WTC11 (cell line): ENCODE data around the gene ATP6V0D1. TPM values are rescaled to one million over a fixed set of nuclear protein-coding genes. Genes with fewer than 3 reads are reported as not detected.

Source experiments
- ATAC-seq: fragments of 200-7000 bp; cut with Tn5 transposase; 2 replicates; pipeline ENCODE4 v1.10.0; 2021; ENCODE audit warnings: mild to moderate bottlenecking, moderate library complexity
- CTCF ChIA-PET: fragments of 300-600 bp; sonication (Branson Sonifier 250); formaldehyde crosslinking; loops from one replicate; lab custom pipeline; 2021; ENCODE audit warnings: antibody characterized with exemption; lab: Charles Lee
- POLR2A ChIA-PET: fragments of 350-600 bp; sonication (Branson Sonifier 250); formaldehyde crosslinking; loops from one replicate; lab custom pipeline; 2021; ENCODE audit warnings: antibody characterized with exemption; lab: Charles Lee
- DNase-seq: peaks from one replicate; pipeline ENCODE4 v3.0.0; 2021; ENCODE audit warnings: low spot score
- H3K27ac Mint-ChIP-seq: 2 replicates; pipeline ENCODE4 v1.8.0; 2021; ENCODE audit warnings: mixed read lengths
- H3K27me3 Mint-ChIP-seq: 2 replicates; pipeline ENCODE4 v1.8.0; 2021; ENCODE audit warnings: low read depth, mild to moderate bottlenecking, moderate library complexity, mixed read lengths
- H3K36me3 Mint-ChIP-seq: 2 replicates; pipeline ENCODE4 v1.8.0; 2021; ENCODE audit warnings: mixed read lengths
- H3K4me1 Mint-ChIP-seq: 2 replicates; pipeline ENCODE4 v1.8.0; 2022; ENCODE audit warnings: mixed read lengths
- H3K4me3 Mint-ChIP-seq: 2 replicates; pipeline ENCODE4 v1.8.0; 2021; ENCODE audit warnings: mild to moderate bottlenecking, moderate library complexity, mixed read lengths
- H3K9me3 Mint-ChIP-seq: 2 replicates; pipeline ENCODE4 v1.8.0; 2021; ENCODE audit warnings: mixed read lengths
- ATF1 ChIP-seq: sonication (generic); formaldehyde crosslinking; IDR thresholded peaks from 2 replicates; pipeline ENCODE4 v1.8.1; 2023; ENCODE audit warnings: mild to moderate bottlenecking, moderate library complexity, missing genetic modification reagents
- E2F1 ChIP-seq: sonication (generic); formaldehyde crosslinking; IDR thresholded peaks from 2 replicates; pipeline ENCODE4 v1.8.0; 2022; ENCODE audit warnings: mild to moderate bottlenecking, missing genetic modification reagents
- ESRRA ChIP-seq: sonication (generic); formaldehyde crosslinking; IDR thresholded peaks from 2 replicates; pipeline ENCODE4 v1.8.1; 2022; ENCODE audit warnings: mild to moderate bottlenecking, missing genetic modification reagents, borderline replicate concordance
- GTF2I ChIP-seq: fragments of 250-450 bp; sonication (Bioruptor Pico); conservative IDR thresholded peaks from 2 replicates; pipeline ENCODE4 v1.4.0; 2021; ENCODE audit warnings: mild to moderate bottlenecking
- MXD4 ChIP-seq: fragments of 250-450 bp; sonication (Bioruptor Pico); IDR thresholded peaks from 2 replicates; pipeline ENCODE4 v1.8.0; 2021; ENCODE audit warnings: mild to moderate bottlenecking, moderate library complexity, borderline replicate concordance
- MYBL2 ChIP-seq: sonication (generic); formaldehyde crosslinking; IDR thresholded peaks from 2 replicates; pipeline ENCODE4 v1.8.1; 2023; ENCODE audit warnings: mild to moderate bottlenecking, moderate library complexity, missing genetic modification reagents
- NFYB ChIP-seq: sonication (generic); formaldehyde crosslinking; conservative IDR thresholded peaks from 2 replicates; pipeline ENCODE4 v1.8.0; 2022; ENCODE audit warnings: low read depth, missing genetic modification reagents
- SMAD3 ChIP-seq: sonication (generic); formaldehyde crosslinking; IDR thresholded peaks from 2 replicates; pipeline ENCODE4 v1.8.0; 2022; ENCODE audit warnings: missing genetic modification reagents, mild to moderate bottlenecking, borderline replicate concordance
- SOX15 ChIP-seq: fragments of 250-450 bp; sonication (Bioruptor Pico); IDR thresholded peaks from 2 replicates; pipeline ENCODE4 v1.9.0; 2021; ENCODE audit warnings: mild to moderate bottlenecking
- SP1 ChIP-seq: sonication (generic); formaldehyde crosslinking; conservative IDR thresholded peaks from 2 replicates; pipeline ENCODE4 v1.8.1; 2022; ENCODE audit warnings: missing genetic modification reagents
- ZBTB21 ChIP-seq: sonication (generic); formaldehyde crosslinking; IDR thresholded peaks from 2 replicates; pipeline ENCODE4 v1.8.1; 2023; ENCODE audit warnings: mild to moderate bottlenecking, missing genetic modification reagents, borderline replicate concordance
- ZNF121 ChIP-seq: sonication (generic); formaldehyde crosslinking; IDR thresholded peaks from 2 replicates; pipeline ENCODE4 v1.8.0; 2023; ENCODE audit warnings: missing genetic modification reagents
- ZNF219 ChIP-seq: sonication (generic); formaldehyde crosslinking; IDR thresholded peaks from 2 replicates; pipeline ENCODE4 v1.8.0; 2023; ENCODE audit warnings: missing genetic modification reagents, mild to moderate bottlenecking, borderline replicate concordance
- ZNF671 ChIP-seq: fragments of 250-450 bp; sonication (Bioruptor Pico); IDR thresholded peaks from 2 replicates; pipeline ENCODE4 v1.8.0; 2021; ENCODE audit warnings: mild to moderate bottlenecking
- total RNA-seq: library from RNA; stranded (reverse); gene quantifications from 3 replicates; pipeline ENCODE4 v1.2.3, GENCODE V29; 2021
- TF ChIP-seq, protein P1 (sequence below): sonication (generic); formaldehyde crosslinking; IDR thresholded peaks from 2 replicates; pipeline ENCODE4 v1.8.1; 2022; ENCODE audit warnings: low read depth, missing genetic modification reagents, borderline replicate concordance
- TF ChIP-seq, protein P2 (sequence below): sonication (generic); formaldehyde crosslinking; IDR thresholded peaks from 2 replicates; pipeline ENCODE4 v1.8.1; 2022; ENCODE audit warnings: missing genetic modification reagents, borderline replicate concordance
- TF ChIP-seq, protein P3 (sequence below): sonication (generic); formaldehyde crosslinking; IDR thresholded peaks from 2 replicates; pipeline ENCODE4 v1.8.0; 2022; ENCODE audit warnings: missing genetic modification reagents

ATP6V0D1 gene
- total RNA-seq, 1 experiment from 2014 or later: 44.1 TPM

DNA sequence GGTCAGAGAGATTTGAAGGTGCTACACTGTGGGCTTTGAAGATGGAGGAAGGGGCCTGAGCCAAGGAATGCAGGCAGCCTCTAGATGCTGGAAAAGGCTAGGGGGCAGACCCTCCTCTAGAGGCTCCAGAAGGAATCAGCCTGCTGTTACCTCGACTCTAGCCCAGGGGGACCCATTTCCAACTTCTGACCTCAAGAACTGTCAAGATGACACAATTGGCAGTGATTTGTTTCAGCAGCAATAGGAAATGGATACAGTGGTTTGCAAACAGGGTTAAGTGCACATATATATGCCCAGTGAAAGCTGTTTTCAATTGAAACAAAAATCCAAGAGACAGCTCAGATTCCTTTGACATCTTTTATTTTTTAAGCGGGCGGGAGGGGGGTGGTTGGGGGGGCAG is 61.0 kb downstream of the ATP6V0D1 start:
- TF ChIP-seq GTF2I (CRISPR knock-in tag) (0 out of 2 replicates have a peak, but pooled peaks have one; percentile 43), MYBL2 (CRISPR knock-in tag) (no peak)
- Mint-ChIP-seq H3K4me3 (no peak overlapping the region), H3K4me1 (peaks cover 54% of the 10 kb centered on the region), H3K27me3 (peaks cover 16% of the 10 kb centered on the region), H3K36me3 (no peaks in the 10 kb centered on the region), H3K27ac (no peak overlapping the region), H3K9me3 (peaks cover 5% of the 10 kb centered on the region)
- ChIA-PET CTCF (interaction anchor here (1.1 to 10.4 kb wide), 6 partner anchors 8 to 159 kb away, joined by 3 to 234 read pairs (median 12); no protein-coding TSS in a partner anchor), POLR2A (no interaction called here)
- no peak for ATAC-seq
- no peak for DNase-seq

DNA sequence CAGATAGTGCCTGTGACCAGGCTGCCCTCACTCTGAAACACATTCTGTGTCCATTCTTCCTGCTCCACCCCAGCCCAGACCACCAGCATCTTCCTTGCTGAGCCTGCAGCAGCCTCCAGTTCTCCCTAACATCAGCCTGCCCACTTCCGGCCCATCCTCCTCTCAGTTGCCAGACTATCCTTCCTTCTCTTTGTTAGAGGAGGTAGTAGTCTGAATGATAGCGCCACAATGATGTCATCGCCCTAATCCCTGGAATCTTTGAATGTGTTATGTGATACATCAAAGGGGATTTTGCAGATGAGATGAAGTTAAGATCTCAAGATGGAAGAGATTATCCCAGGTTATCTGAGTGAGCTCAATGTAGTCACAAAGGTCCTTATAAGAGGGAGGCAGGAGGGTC is 61.5 kb downstream of the ATP6V0D1 start:
- H3K27me3 Mint-ChIP-seq: peaks cover 16% of the 10 kb centered on the region
- H3K9me3 Mint-ChIP-seq: peaks cover 5% of the 10 kb centered on the region
- POLR2A ChIA-PET: no interaction called here
- DNase-seq (no peak), ATAC-seq (no peak)
- CTCF ChIA-PET: interaction anchor here (1.1 to 10.4 kb wide), 5 partner anchors 9 to 73 kb away, joined by 3 to 234 read pairs (median 14); no protein-coding TSS in a partner anchor
- no peak overlapping the region for H3K4me3 Mint-ChIP-seq
- H3K27ac Mint-ChIP-seq: no peak overlapping the region; the same call in 1 of the 2 replicates
- H3K36me3 Mint-ChIP-seq: no peaks in the 10 kb centered on the region
- H3K4me1 Mint-ChIP-seq: peaks cover 53% of the 10 kb centered on the region
- no peak for TF ChIP-seq ATF1
- no peak for TF ChIP-seq NFYB (CRISPR knock-in tag)
- TF ChIP-seq, protein P1, sequence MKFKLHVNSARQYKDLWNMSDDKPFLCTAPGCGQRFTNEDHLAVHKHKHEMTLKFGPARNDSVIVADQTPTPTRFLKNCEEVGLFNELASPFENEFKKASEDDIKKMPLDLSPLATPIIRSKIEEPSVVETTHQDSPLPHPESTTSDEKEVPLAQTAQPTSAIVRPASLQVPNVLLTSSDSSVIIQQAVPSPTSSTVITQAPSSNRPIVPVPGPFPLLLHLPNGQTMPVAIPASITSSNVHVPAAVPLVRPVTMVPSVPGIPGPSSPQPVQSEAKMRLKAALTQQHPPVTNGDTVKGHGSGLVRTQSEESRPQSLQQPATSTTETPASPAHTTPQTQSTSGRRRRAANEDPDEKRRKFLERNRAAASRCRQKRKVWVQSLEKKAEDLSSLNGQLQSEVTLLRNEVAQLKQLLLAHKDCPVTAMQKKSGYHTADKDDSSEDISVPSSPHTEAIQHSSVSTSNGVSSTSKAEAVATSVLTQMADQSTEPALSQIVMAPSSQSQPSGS (CRISPR knock-in tag): no peak

- H3K9me3 Mint-ChIP-seq: peaks cover 5% of the 10 kb centered on the region
- ChIA-PET CTCF (interaction anchor here (0.8 to 3.4 kb wide), 11 partner anchors 7 to 133 kb away, joined by 3 to 31 read pairs (median 6); partner anchors contain the start of genes KCTD19, LRRC36 and TPPP3), POLR2A (interaction anchor here (1.2 kb wide), 1 partner anchor 11 kb away, joined by 3 read pairs; no protein-coding TSS in a partner anchor)
- no peak for DNase-seq
- no peaks in the 10 kb centered on the region for H3K36me3 Mint-ChIP-seq
- H3K4me1 Mint-ChIP-seq: peaks cover 47% of the 10 kb centered on the region
- no peak for ATAC-seq
- H3K27me3 Mint-ChIP-seq: peaks cover 16% of the 10 kb centered on the region
- H3K27ac Mint-ChIP-seq: no peak overlapping the region; the same call in 1 of the 2 replicates
- TF ChIP-seq SP1 (CRISPR knock-in tag) (no peak), ZBTB21 (CRISPR knock-in tag) (no peak), SOX15 (no peak), ESRRA (CRISPR knock-in tag) (no peak)
- TF ChIP-seq, protein P2, sequence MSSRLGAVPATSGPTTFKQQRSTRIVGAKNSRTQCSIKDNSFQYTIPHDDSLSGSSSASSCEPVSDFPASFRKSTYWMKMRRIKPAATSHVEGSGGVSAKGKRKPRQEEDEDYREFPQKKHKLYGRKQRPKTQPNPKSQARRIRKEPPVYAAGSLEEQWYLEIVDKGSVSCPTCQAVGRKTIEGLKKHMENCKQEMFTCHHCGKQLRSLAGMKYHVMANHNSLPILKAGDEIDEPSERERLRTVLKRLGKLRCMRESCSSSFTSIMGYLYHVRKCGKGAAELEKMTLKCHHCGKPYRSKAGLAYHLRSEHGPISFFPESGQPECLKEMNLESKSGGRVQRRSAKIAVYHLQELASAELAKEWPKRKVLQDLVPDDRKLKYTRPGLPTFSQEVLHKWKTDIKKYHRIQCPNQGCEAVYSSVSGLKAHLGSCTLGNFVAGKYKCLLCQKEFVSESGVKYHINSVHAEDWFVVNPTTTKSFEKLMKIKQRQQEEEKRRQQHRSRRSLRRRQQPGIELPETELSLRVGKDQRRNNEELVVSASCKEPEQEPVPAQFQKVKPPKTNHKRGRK (CRISPR knock-in tag): no peak
- TF ChIP-seq, all 79 proteins: peak for 0
- H3K4me3 Mint-ChIP-seq: peak overlapping the region; percentile 30; the same call in 1 of the 2 replicates
Measured at GRCh38 chr16:67417333-67418061, 63.5 kb downstream of the ATP6V0D1 start.

DNA sequence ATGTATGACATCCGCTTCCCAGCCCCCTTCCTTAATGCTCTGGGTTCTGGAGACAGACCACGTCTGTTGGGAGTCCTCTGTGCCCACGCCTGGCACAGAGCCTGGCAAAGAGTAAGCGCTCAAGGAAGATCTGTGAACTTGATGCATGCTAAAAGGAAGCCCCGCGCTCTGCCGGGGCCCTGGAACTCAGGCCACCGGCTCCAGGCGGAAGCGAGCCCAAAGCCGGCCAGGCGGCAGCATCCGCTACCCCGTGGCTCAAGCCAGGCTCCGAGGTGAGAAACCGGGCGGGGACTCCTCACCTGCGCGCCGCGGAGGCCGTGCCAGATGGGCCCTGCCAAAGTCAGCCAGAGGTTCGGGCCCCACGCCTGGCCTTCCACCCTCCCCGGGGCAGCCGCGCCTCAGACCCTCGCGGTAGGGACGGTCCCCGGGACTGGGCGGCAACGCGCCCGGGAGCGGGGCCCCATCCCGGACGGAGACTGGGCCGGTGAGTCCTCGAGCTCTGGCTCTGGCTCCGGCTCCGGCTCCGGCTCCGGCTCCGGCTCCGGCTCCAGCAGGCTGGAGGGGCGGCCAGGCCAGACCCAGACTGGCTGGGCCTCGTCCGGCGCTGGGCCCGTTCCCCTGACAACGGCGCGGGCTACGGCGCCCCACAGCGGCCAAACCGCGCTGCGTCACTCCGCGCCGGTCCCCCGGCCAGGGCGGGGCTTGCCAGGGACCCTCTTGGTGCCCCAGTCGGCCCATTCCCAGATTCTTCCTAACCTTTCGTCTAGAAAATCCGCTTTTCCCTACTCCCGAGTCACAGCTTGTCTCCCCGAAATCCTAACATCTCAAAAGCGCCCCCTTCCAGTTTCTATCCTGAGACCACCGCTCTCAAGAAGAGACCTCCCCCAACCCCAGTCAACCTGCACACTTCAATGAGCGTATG is 64.8 kb downstream of the ATP6V0D1 start, which contains the start of gene ZDHHC1:
TSS of gene ZDHHC1 (minus strand) at position 606 of the 922 bp plus-strand sequence. CDS start 8,702 bp downstream, outside the sequence.
- CTCF ChIA-PET: interaction anchor here (0.7 to 3.4 kb wide), 13 partner anchors 9 to 131 kb away, joined by 3 to 31 read pairs (median 6); partner anchors contain the start of genes KCTD19, LRRC36 and TPPP3
- peak within 1 kb of the TSS; percentile 73 for H3K4me3 Mint-ChIP-seq
- TF ChIP-seq E2F1 (CRISPR knock-in tag) (0 out of 2 replicates have a peak, but pooled peaks have one; percentile 59), ZNF219 (no peak), ZNF671 (CRISPR knock-in tag) (no peak), ZNF121 (CRISPR knock-in tag) (no peak), SOX15 (no peak), MXD4 (CRISPR knock-in tag) (no peak), SMAD3 (CRISPR knock-in tag) (no peak)
- TF ChIP-seq, protein P3, sequence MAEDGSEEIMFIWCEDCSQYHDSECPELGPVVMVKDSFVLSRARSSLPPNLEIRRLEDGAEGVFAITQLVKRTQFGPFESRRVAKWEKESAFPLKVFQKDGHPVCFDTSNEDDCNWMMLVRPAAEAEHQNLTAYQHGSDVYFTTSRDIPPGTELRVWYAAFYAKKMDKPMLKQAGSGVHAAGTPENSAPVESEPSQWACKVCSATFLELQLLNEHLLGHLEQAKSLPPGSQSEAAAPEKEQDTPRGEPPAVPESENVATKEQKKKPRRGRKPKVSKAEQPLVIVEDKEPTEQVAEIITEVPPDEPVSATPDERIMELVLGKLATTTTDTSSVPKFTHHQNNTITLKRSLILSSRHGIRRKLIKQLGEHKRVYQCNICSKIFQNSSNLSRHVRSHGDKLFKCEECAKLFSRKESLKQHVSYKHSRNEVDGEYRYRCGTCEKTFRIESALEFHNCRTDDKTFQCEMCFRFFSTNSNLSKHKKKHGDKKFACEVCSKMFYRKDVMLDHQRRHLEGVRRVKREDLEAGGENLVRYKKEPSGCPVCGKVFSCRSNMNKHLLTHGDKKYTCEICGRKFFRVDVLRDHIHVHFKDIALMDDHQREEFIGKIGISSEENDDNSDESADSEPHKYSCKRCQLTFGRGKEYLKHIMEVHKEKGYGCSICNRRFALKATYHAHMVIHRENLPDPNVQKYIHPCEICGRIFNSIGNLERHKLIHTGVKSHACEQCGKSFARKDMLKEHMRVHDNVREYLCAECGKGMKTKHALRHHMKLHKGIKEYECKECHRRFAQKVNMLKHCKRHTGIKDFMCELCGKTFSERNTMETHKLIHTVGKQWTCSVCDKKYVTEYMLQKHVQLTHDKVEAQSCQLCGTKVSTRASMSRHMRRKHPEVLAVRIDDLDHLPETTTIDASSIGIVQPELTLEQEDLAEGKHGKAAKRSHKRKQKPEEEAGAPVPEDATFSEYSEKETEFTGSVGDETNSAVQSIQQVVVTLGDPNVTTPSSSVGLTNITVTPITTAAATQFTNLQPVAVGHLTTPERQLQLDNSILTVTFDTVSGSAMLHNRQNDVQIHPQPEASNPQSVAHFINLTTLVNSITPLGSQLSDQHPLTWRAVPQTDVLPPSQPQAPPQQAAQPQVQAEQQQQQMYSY (CRISPR knock-in tag): peak; percentile 92

More for the DNA sequence above, 64.8 kb downstream of the ATP6V0D1 start, which contains the start of gene ZDHHC1:
- Mint-ChIP-seq H3K36me3 (no peaks in the 10 kb centered on the region), H3K27ac (peak within 1 kb of the TSS; percentile 77), H3K9me3 (peaks cover 5% of the 10 kb centered on the region), H3K27me3 (peaks cover 20% of the 10 kb centered on the region), H3K4me1 (peaks cover 33% of the 10 kb centered on the region)
- POLR2A ChIA-PET: interaction anchor here (1.2 kb wide), 1 partner anchor 12 kb away, joined by 3 read pairs; no protein-coding TSS in a partner anchor
- DNase-seq (peak; percentile 83), ATAC-seq (peak; percentile 89)
